ENCODE data around the gene RARS1. TPM values are rescaled to one million over a fixed set of nuclear protein-coding genes. Genes with fewer than 3 reads are reported as not detected.

Gene RARS1
- total RNA-seq, 1 donor from 2014 or later, result 91.1 TPM

GRCh38 chr5:168553377-168554130 is 67.3 kb downstream of the RARS1 start:
- no peak for DNase-seq (ENCODE audit: extremely low read depth, low read depth, low spot score)

DNA sequence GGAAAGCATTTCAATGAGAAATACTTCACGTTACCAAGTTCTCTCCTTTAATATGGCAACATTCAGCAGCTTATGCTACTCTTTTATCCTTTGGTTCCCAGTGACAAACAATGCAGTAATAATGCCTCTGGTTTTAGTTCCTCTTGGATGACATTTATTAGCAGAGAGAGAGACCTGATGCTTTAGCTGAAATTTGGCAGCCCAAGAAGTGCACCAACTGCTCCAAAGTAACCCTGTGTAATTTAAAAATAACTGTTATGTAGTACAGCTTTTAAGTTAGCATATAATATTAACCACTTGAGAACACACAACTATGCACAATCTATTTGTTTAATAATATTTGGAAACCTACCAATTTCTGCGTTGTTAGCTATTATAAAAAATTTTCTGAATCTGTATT is 71.1 kb downstream of the RARS1 start:
- no peak for DNase-seq (ENCODE audit: extremely low read depth, low read depth, low spot score)

DNA sequence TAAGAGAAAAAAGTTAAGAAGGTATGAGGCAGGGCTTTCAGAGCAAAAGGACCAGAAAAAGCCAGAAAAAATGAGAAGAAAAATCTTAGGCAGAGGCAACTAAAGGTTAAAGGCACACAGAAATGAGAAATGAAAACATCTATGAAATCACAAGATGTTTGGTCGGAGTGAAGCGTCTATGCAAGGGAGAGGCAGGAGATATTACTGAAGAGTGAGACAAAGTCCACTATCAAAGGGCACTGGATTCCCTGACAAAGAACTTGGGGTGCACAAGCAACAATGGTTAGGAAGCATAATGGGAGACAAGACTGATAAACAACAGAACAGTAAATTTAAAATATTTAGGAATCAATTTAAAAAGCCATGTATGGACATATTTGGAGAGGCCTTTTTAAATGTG is 76.0 kb downstream of the RARS1 start:
- no peak for DNase-seq (ENCODE audit: extremely low read depth, low read depth, low spot score)

- DNase-seq (ENCODE audit: extremely low read depth, low read depth, low spot score), result no peak
Observed at GRCh38 chr5:168563959-168564358, 77.7 kb downstream of the RARS1 start.

- no peak for DNase-seq (ENCODE audit: extremely low read depth, low read depth, low spot score)
Observed at GRCh38 chr5:168568738-168569137, 82.5 kb downstream of the RARS1 start.

Other genes with a start within 250 kb of the RARS1 start
- gene WWC1, start 194.8 kb upstream of the RARS1 start, total RNA-seq, result 2.9 and 8.5 TPM in 2 replicates
- gene FBLL1, start 42.8 kb downstream of the RARS1 start, total RNA-seq, result 0.39 and 1.8 TPM in 2 replicates
- 31.6 and 40.0 TPM in 2 replicates for gene PANK3, start 92.9 kb downstream of the RARS1 start, total RNA-seq

Measured in glomerular endothelial cell (primary cell).